SU-DHL-6 (cell line): ENCODE measurements around the gene RCN2.

ENCODE experiments used
- H2AFZ ChIP-seq: fragments of 200-600 bp; sonication (generic); 2 replicates; pipeline ENCODE4 v1.6.1; 2014; ENCODE audit warnings: low read depth, mild to moderate bottlenecking, moderate library complexity, mixed read lengths, antibody characterized with exemption, low read length; ENCODE audit not compliant: severe bottlenecking
- H3F3A ChIP-seq: fragments of 200-600 bp; shearing (Covaris generic); 2 replicates; pipeline ENCODE4 v1.6.0; 2016; ENCODE audit warnings: antibody characterized with exemption, mild to moderate bottlenecking; ENCODE audit not compliant: insufficient read depth
- H3K27ac ChIP-seq: fragments of 200-600 bp; sonication (generic); 2 replicates; pipeline ENCODE4 v1.5.1; 2016; ENCODE audit warnings: low read depth, mild to moderate bottlenecking, low read length, moderate library complexity, mixed read lengths
- H3K27me3 ChIP-seq: fragments of 200-600 bp; sonication (generic), shearing (Covaris generic); 2 replicates; pipeline ENCODE4 v1.6.0; 2014; ENCODE audit warnings: mild to moderate bottlenecking, low read length
- H3K36me3 ChIP-seq: fragments of 200-600 bp; sonication (generic); 2 replicates; pipeline ENCODE4 v1.6.1; 2014; ENCODE audit warnings: mild to moderate bottlenecking, low read length, mixed read lengths
- H3K4me2 ChIP-seq: fragments of 300-600, 200-600 bp; shearing (Covaris generic), sonication (generic); 2 replicates; pipeline ENCODE4 v1.6.0; 2014; ENCODE audit warnings: low read length, low read depth, mild to moderate bottlenecking; ENCODE audit not compliant: poor library complexity, severe bottlenecking
- H3K4me3 ChIP-seq: fragments of 200-600 bp; sonication (generic); 2 replicates; pipeline ENCODE4 v1.5.1; 2014; ENCODE audit warnings: antibody characterized with exemption, low read length, mild to moderate bottlenecking, mixed read lengths; ENCODE audit not compliant: insufficient read depth, poor library complexity, severe bottlenecking
- H3K79me2 ChIP-seq: fragments of 200-600 bp; sonication (generic); 2 replicates; pipeline ENCODE4 v1.6.1; 2014; ENCODE audit warnings: mild to moderate bottlenecking, low read length, moderate library complexity; ENCODE audit not compliant: insufficient read depth
- H3K9ac ChIP-seq: fragments of 200-600 bp; sonication (generic); 2 replicates; pipeline ENCODE4 v1.7.0; 2014; ENCODE audit warnings: mild to moderate bottlenecking, low read length
- H3K9me2 ChIP-seq: fragments of 200-600 bp; sonication (generic); replicated peaks from 2 replicates; pipeline ENCODE4 v1.6.1; 2014; ENCODE audit warnings: low read length; ENCODE audit not compliant: insufficient read depth
- H3K9me3 ChIP-seq: fragments of 200-600 bp; sonication (generic); 2 replicates; pipeline ENCODE4 v1.6.1; 2014; ENCODE audit warnings: low read length, mixed read lengths; ENCODE audit not compliant: insufficient read depth
- H4K20me1 ChIP-seq: fragments of 200-600 bp; sonication (generic); 2 replicates; pipeline ENCODE4 v1.6.1; 2014; ENCODE audit warnings: low read depth, mild to moderate bottlenecking, antibody characterized with exemption, low read length, moderate library complexity, mixed read lengths
- CTCF ChIP-seq: fragments of 200-600 bp; sonication (generic); IDR thresholded peaks from one replicate; pipeline ENCODE4 v1.5.1; 2017; ENCODE audit warnings: antibody characterized with exemption, mild to moderate bottlenecking, low read length, moderate library complexity; ENCODE audit not compliant: insufficient read depth, poor library complexity, severe bottlenecking
- EZH2phosphoT487 ChIP-seq: fragments of 200-600 bp; sonication (generic), shearing (Covaris generic); conservative IDR thresholded peaks from 2 replicates; pipeline ENCODE4 v1.6.1; 2018; ENCODE audit warnings: mild to moderate bottlenecking, antibody characterized with exemption, low read length, moderate library complexity, mixed read lengths

RCN2 gene

DNA sequence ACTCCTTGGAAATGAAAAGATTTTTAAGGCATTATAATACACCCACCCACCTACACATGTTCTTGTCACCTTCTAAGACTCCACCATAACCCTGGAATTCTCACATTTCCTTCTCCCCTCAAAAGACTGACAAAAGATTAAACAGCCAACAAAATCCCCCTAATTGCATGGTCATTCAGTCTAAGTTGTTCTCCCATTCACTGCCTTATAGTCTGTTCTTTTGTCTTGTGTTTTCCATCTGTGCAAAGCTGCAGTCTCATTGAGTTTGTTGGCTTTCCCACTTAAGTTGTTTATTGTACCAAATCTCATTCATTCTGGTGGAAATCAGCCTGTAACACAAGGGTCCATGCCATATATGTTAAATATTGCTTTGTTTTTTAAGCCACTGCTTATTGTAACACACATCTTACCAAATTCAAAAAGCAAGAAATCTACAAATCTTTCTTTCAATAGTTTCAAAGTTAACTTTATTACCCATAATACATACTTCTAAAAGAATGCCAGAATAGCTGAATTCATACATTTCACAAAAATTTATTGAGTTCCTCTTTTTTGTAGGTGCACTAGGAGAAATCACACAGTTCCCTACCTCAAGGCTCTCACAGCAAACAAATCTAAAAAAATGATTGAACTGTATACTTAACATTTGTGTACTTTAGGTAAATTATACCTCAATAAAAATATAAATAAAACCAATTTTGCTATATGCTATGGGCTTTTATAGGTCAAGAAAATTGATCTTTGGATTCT is 2.4 kb upstream of the RCN2 start:
- no peak overlapping the region for H3K4me3 ChIP-seq
- H3K79me2 ChIP-seq: no peaks in the 10 kb centered on the region
- no peak overlapping the region for H3K4me2 ChIP-seq
- no peaks in the 10 kb centered on the region for H3K9me2 ChIP-seq
- H3K9me3 ChIP-seq: no peaks in the 10 kb centered on the region
- no peak overlapping the region for H3K27ac ChIP-seq
- no peak overlapping the region for H2AFZ ChIP-seq
- H3K27me3 ChIP-seq: no peaks in the 10 kb centered on the region
- no peak overlapping the region for H3K9ac ChIP-seq
- TF ChIP-seq EZH2phosphoT487: no peak
- no peak for TF ChIP-seq CTCF
- no peaks in the 10 kb centered on the region for H3K36me3 ChIP-seq
- H4K20me1 ChIP-seq: no peaks in the 10 kb centered on the region
- 0 out of 2 replicates have a peak, but pooled peaks cover 6% of the 10 kb centered on the region for H3F3A ChIP-seq

DNA sequence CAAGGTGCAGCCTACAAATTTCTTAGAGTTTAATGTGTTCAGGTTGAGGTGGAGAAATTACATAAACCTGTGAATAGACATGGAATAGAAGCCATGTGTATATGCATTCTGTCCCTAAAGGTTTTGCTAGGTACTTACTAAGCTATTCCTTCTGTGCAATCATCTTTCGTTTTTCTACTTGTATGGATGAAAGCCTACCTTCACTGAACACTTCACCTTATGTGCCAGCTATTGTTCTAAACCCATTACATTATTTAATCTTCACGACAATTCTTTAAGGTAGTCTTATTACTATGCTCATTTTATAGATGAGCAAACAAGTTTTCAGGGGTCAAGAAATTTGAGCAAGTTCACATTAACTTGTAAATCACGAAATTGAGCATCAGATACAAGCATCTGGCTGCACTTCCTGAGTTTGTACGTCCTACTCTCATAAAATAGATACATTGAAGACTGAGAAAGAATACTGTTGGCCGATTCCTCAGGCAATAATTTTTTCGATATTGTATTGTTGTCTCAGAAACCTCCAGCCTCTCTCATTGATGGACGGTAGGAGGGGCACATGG is 635 bp upstream of the RCN2 start:
- Histone ChIP-seq H3K9me3 (no peaks in the 10 kb centered on the region), H3K27ac (no peak overlapping the region; the same call in 1 of the 2 replicates), H3F3A (0 out of 2 replicates have a peak, but pooled peaks cover 6% of the 10 kb centered on the region), H3K4me3 (peak overlapping the region; percentile 66), H3K9me2 (no peaks in the 10 kb centered on the region), H4K20me1 (no peaks in the 10 kb centered on the region), H2AFZ (peak overlapping the region; percentile 88), H3K27me3 (no peaks in the 10 kb centered on the region), H3K36me3 (no peaks in the 10 kb centered on the region), H3K4me2 (peak overlapping the region; percentile 82), H3K9ac (peak overlapping the region; percentile 84), H3K79me2 (no peaks in the 10 kb centered on the region)
- no peak for TF ChIP-seq EZH2phosphoT487

GRCh38 chr15:76932135-76932966 is 802 bp downstream of the RCN2 start:
- H3K9me3 ChIP-seq: no peaks in the 10 kb centered on the region
- H3K4me2 ChIP-seq: peak overlapping the region; percentile 67
- TF ChIP-seq EZH2phosphoT487 (no peak), CTCF (no peak)
- no peaks in the 10 kb centered on the region for H3K36me3 ChIP-seq
- H3K4me3 ChIP-seq: peak overlapping the region; percentile 77
- H3K27ac ChIP-seq: 0 out of 2 replicates have a peak overlapping the region, but pooled peaks have one; percentile 11
- no peaks in the 10 kb centered on the region for H3K27me3 ChIP-seq
- peak overlapping the region; percentile 84 for H3K9ac ChIP-seq
- peak overlapping the region; percentile 82 for H2AFZ ChIP-seq
- H4K20me1 ChIP-seq: no peaks in the 10 kb centered on the region
- H3K9me2 ChIP-seq: no peaks in the 10 kb centered on the region
- H3K79me2 ChIP-seq: no peaks in the 10 kb centered on the region
- H3F3A ChIP-seq: 0 out of 2 replicates have a peak, but pooled peaks cover 6% of the 10 kb centered on the region
